Erythroblast (primary cell): ENCODE data around the gene SH3BGRL3.

ENCODE experiments used
- GATA1 ChIP-seq: IDR thresholded peaks from 2 replicates; pipeline ENCODE4 v1.6.1; 2011; ENCODE audit warnings: low read depth, mild to moderate bottlenecking, control low read depth, low read length, moderate library complexity
- POLR2A ChIP-seq: IDR thresholded peaks from 2 replicates; pipeline ENCODE4 v1.6.1; 2011; ENCODE audit warnings: mild to moderate bottlenecking, low read length

DNA sequence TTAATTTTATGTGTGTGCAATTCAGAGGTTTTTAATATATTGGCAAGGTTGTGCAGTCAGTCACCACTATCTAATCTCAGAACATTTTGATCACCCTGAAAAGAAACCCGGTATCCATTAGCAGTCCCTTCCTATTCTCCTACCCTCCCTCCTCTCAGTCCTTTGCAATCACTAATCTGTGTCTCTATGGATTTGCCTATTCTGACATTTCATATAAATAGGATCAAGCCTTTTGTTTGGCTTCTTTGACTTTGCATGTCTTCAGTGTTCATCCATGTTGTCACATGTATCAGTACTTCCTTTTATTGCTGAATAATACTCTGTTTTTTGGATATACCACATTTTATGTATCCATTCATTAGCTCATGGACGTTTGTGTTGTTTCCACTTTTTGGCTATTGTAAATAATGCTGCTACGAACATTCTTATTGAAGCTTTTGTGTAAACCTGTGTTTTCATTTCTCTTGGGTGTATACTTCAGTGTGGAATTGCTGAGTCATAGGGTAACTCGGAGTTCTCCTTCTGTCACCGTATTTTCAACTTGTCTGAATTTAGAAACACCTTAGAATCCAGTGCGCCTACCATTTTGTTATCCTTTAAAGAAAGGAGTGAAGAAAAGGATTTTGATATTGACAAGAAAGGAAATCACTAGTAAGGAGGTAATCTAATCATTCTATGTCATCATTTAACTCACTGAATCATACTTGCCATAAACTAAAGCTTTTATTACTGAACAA is 42.5 kb upstream of the SH3BGRL3 start:
- TF ChIP-seq POLR2A = no peak
- no peak for TF ChIP-seq GATA1
